HEK293T (cell line): ENCODE results near the gene DACH1.

ENCODE experiments used
- CTBP1 ChIP-seq: fragments of 450-650 bp; IDR thresholded peaks from 2 replicates; pipeline ENCODE4 v1.6.1; 2016; ENCODE audit warnings: borderline replicate concordance
- FOXA1 ChIP-seq: fragments of 450-650 bp; IDR thresholded peaks from 2 replicates; pipeline ENCODE4 v1.6.1; 2016; ENCODE audit warnings: mild to moderate bottlenecking
- FOXK2 ChIP-seq: fragments of 450-650 bp; IDR thresholded peaks from 2 replicates; pipeline ENCODE4 v1.6.1; 2016; ENCODE audit warnings: mild to moderate bottlenecking
- FOXM1 ChIP-seq: fragments of 450-650 bp; IDR thresholded peaks from 2 replicates; pipeline ENCODE4 v1.6.1; 2017; ENCODE audit warnings: mild to moderate bottlenecking, borderline replicate concordance
- HDGF ChIP-seq: fragments of 450-650 bp; IDR thresholded peaks from 2 replicates; pipeline ENCODE4 v1.6.1; 2017; ENCODE audit warnings: antibody characterized with exemption, borderline replicate concordance
- SP1 ChIP-seq: fragments of 450-650 bp; IDR thresholded peaks from 2 replicates; pipeline ENCODE4 v1.6.1; 2017
- SUZ12 ChIP-seq: fragments of 450-650 bp; IDR thresholded peaks from 2 replicates; pipeline ENCODE4 v1.6.1; 2016; ENCODE audit warnings: mild to moderate bottlenecking

GRCh38 chr13:71589032-71589431 is 278.0 kb downstream of the DACH1 start:
- TF ChIP-seq FOXM1 (peak; percentile 9; the same call in 1 of the 2 replicates), CTBP1 (no peak), FOXK2 (no peak), SUZ12 (no peak), SP1 (no peak), FOXA1 (no peak), HDGF (no peak)
